ES-I3 (cell line): ENCODE results near the gene ZFHX3.

Experiments used
- H3K36me3 ChIP-seq: 2 replicates; pipeline ENCODE4 v1.6.1; 2013; ENCODE audit warnings: mild to moderate bottlenecking, low read length, control low read depth, moderate library complexity; ENCODE audit not compliant: insufficient read depth
- H3K4me1 ChIP-seq: 2 replicates; pipeline ENCODE4 v1.6.1; 2013; ENCODE audit warnings: mild to moderate bottlenecking, control low read depth, low read length; ENCODE audit not compliant: insufficient read depth
- H3K9ac ChIP-seq: 2 replicates; pipeline ENCODE4 v1.6.1; 2013; ENCODE audit warnings: low read depth, mild to moderate bottlenecking, low read length, moderate library complexity
- H3K9me3 ChIP-seq: 2 replicates; pipeline ENCODE4 v1.6.1; 2013; ENCODE audit warnings: mild to moderate bottlenecking, low read length, moderate library complexity; ENCODE audit not compliant: control insufficient read depth, insufficient read depth

ZFHX3 gene

DNA sequence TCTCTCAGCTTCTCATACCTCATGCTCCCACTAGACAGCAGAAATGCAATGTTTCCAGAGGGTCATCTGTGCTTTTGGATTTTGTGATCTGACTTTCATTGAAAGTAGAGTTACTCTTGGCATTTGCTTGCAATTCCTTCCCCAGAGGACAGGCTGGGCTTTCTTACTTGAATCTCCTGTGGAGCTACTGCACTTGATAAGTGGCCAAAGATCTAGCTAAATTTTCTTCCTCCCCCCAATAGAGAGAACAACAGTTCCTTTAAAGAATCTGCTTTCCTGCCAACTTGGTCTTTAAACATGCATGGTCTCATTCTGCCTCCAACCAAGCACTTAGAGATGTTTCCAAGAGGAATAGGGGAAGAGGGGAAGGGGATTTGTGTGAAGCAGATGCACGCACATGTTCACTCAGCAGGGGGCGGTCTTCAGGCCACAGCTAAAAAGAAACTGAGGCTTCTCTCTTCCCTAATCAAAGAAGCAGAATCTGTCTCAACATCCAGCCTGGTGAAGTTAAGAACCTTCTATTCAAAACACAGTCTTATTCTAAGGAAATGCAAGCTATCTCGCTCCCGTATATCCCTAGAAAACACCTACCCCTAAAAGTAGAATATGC, 229.6 kb downstream of the ZFHX3 start:
- no peak overlapping the region for H3K9ac ChIP-seq
- H3K4me1 ChIP-seq: no peaks in the 10 kb centered on the region
- H3K36me3 ChIP-seq: no peaks in the 10 kb centered on the region
- H3K9me3 ChIP-seq: no peaks in the 10 kb centered on the region

DNA sequence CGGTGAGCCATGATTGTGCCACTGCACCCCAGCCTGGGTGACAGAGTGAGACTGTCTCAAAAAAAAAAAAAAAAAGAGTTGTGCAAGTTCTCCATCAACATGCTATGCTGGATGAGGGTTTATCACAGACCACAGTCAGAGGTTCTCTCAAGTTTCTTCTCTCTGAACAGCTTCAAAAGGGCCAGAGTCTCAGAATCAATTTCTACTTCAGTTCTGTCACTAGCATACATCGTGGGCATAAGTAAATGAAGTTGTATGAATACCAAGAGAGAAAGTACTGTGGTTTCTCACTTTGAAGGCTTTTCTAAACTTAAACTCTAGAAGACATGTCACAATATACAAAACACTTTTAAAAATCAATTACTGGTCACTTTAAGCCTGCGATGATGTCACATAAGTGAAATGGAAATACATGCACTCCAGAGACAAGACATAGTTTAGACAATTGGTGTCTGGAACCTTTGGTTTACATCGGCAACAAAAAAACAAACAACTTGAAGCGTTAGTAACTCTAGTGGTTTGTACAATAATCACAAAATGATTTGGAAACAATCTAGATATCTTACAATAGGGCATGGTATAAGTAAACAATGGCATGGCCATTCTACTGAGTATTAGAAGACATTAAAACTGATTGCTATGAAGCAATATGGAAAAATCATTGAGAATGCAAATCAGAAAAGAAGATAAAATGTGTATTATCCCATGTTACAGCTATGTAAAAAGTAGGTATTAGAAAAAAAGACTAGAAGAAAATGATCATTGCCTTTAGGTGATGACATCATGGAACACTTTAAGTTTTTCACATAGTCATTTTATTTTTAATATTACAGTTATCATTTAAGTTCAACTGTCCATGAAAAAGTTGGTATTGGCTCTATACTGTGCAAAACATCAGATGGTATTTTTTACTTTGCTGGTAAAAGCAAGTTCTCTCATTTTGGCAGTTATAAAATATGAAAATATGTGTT, 232.3 kb downstream of the ZFHX3 start:
- no peaks in the 10 kb centered on the region for H3K4me1 ChIP-seq
- H3K9ac ChIP-seq: no peak overlapping the region
- H3K9me3 ChIP-seq: no peaks in the 10 kb centered on the region
- no peaks in the 10 kb centered on the region for H3K36me3 ChIP-seq

DNA sequence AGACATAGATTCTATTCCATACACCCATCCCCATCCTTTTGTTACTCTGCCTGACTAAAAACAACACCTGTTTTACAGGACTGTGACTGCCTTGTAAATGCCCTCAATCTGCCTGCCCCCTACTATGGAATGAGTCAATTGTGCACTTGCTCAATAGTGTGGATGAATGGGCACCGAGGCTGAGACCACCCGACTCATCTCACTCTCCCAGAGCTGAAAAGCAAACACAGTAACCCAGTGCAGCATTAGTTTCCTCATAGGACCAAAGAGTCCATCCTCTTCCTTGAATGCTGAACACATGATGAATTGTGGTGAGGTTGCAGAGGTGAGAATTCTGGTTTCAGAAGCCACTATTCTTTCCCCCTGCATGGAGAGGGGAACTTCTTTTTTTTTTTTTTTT, 233.7 kb downstream of the ZFHX3 start:
- Histone ChIP-seq H3K36me3 (no peaks in the 10 kb centered on the region), H3K9me3 (no peaks in the 10 kb centered on the region), H3K4me1 (no peaks in the 10 kb centered on the region), H3K9ac (no peak overlapping the region)

DNA sequence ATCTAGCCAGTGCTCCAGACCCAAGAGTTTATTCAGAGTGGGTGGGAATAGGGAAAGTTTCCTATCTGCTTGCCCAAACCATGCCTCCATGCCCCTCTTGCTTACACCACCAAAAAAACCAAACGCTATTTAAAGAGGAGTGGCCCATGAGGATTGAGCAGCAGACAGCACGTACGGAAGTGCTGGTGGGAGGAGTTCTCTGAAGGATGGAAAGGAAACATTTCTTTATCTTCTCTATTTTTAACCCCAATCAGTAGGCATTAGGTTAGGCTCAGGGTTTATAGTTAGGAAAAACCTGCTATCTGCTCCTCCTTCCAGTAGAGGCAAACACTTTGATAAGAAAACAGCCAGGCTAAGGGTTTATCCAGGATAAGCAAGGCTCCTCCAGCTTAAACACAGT, 235.3 kb downstream of the ZFHX3 start:
- no peaks in the 10 kb centered on the region for H3K4me1 ChIP-seq
- no peaks in the 10 kb centered on the region for H3K9me3 ChIP-seq
- H3K36me3 ChIP-seq: no peaks in the 10 kb centered on the region
- no peak overlapping the region for H3K9ac ChIP-seq

- Histone ChIP-seq H3K9ac (no peak overlapping the region), H3K9me3 (no peaks in the 10 kb centered on the region), H3K36me3 (no peaks in the 10 kb centered on the region), H3K4me1 (no peaks in the 10 kb centered on the region)
Observed at GRCh38 chr16:72811876-72812275, 236.1 kb downstream of the ZFHX3 start.

DNA sequence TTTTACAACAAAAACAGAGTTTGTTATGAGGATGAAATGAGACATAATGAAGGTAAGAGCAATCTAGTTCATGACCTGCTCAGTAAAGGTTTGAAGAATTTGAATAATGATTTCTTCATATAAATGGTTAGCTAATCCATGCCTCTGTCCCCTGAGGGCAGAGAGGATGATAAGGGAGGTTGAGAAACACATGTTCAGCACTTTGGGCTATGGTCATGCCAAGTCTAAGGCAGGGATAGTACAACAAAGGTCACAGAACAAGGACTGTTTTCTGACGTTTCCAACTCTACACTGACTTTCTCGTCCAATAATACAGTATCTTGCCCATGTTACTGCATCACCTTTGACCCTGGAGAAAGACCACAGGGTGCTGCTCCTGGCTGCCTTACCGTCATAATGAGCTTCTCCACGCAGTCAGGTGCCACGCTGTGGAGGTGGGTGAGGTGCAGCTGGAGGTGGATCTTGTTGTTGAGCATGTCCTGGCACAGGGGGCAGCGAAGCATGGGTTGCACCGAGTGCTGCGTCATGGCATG, 236.7 kb downstream of the ZFHX3 start:
- H3K36me3 ChIP-seq: no peaks in the 10 kb centered on the region
- H3K9me3 ChIP-seq: no peaks in the 10 kb centered on the region
- H3K9ac ChIP-seq: no peak overlapping the region
- no peaks in the 10 kb centered on the region for H3K4me1 ChIP-seq

DNA sequence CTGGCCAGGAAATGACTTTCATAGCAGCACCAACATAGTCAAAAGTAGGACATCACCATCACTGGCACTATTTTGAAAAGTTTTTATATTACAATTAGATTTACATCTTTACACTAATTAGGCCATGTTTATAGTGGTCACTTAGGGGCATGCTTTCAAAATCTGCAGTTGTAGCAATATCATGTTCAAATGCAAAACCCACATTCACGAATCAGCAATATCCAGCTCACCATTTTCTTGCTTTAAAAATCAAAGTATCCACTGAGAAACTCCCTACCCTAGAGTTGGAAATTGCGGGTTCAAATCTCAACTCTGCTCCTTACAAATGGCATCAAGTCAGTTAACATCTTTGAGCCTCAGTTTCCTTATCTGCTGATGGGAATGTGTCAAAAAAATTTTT, 237.4 kb downstream of the ZFHX3 start:
- Histone ChIP-seq H3K9me3 (no peaks in the 10 kb centered on the region), H3K36me3 (no peaks in the 10 kb centered on the region), H3K9ac (no peak overlapping the region), H3K4me1 (no peaks in the 10 kb centered on the region)

GRCh38 chr16:72809446-72809845, 238.5 kb downstream of the ZFHX3 start:
- H3K9me3 ChIP-seq: no peaks in the 10 kb centered on the region
- H3K36me3 ChIP-seq: no peaks in the 10 kb centered on the region
- H3K4me1 ChIP-seq: no peaks in the 10 kb centered on the region
- no peak overlapping the region for H3K9ac ChIP-seq

DNA sequence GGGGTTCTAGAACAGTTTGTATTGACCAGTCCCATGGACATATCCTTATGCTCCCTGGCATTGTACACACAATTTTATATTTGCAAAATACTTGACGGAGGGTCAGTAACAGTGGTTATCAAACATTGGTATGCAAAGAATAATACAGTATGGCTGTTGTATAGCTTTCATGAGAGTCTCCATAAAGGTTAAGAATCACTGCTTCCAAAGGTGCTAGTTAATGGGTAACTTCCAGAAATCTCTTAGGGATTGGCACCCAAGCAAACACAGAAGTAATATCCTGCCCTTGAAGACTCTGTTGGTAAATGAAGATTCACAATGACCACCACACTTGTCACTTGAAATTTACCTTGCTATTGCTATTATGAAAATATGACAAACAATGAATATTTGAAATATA, 239.2 kb downstream of the ZFHX3 start:
- no peaks in the 10 kb centered on the region for H3K4me1 ChIP-seq
- H3K9ac ChIP-seq: no peak overlapping the region
- H3K36me3 ChIP-seq: no peaks in the 10 kb centered on the region
- no peaks in the 10 kb centered on the region for H3K9me3 ChIP-seq

DNA sequence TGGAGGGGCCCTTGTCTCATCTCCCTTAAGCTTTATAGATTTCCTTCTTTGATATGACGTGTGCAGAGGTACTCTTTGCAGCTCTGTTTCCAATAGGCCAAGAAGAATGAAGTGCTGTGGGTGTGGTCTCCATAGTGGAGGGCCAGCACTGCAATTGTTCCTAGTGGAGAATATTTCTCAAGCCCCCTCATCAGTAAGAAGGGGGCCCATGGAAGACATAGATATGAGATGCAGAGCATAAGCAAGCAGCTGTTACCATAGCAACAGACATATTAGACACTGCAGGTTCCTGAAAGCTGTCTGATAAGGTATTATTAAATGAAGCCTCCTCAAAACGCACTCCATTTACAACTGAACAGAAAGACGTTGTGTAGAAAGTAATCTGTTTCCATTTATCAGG, 240.7 kb downstream of the ZFHX3 start:
- no peak overlapping the region for H3K9ac ChIP-seq
- no peaks in the 10 kb centered on the region for H3K36me3 ChIP-seq
- H3K4me1 ChIP-seq: no peaks in the 10 kb centered on the region
- no peaks in the 10 kb centered on the region for H3K9me3 ChIP-seq

GRCh38 chr16:72805486-72805885, 242.4 kb downstream of the ZFHX3 start:
- Histone ChIP-seq H3K4me1 (no peaks in the 10 kb centered on the region), H3K36me3 (no peaks in the 10 kb centered on the region), H3K9me3 (no peaks in the 10 kb centered on the region), H3K9ac (no peak overlapping the region)

GRCh38 chr16:72800524-72801161, 247.3 kb downstream of the ZFHX3 start:
- no peaks in the 10 kb centered on the region for H3K36me3 ChIP-seq
- H3K9ac ChIP-seq: no peak overlapping the region
- no peaks in the 10 kb centered on the region for H3K4me1 ChIP-seq
- no peaks in the 10 kb centered on the region for H3K9me3 ChIP-seq

GRCh38 chr16:72798264-72798663, 249.7 kb downstream of the ZFHX3 start:
- Histone ChIP-seq H3K9me3 (no peaks in the 10 kb centered on the region), H3K9ac (no peak overlapping the region), H3K4me1 (no peaks in the 10 kb centered on the region), H3K36me3 (no peaks in the 10 kb centered on the region)

GRCh38 chr16:72797621-72798020, 250.3 kb downstream of the ZFHX3 start:
- H3K9me3 ChIP-seq: no peaks in the 10 kb centered on the region
- H3K36me3 ChIP-seq: no peaks in the 10 kb centered on the region
- no peaks in the 10 kb centered on the region for H3K4me1 ChIP-seq
- H3K9ac ChIP-seq: no peak overlapping the region
